MM.1S (cell line): ENCODE data around the gene RAC3.

Experiments used
- DNase-seq: peaks from one replicate; pipeline ENCODE4 v3.0.0-alpha.2; 2015
- H2AFZ ChIP-seq: fragments of 300-600 bp; sonication (generic); 2 replicates; pipeline ENCODE4 v1.6.0; 2016; ENCODE audit warnings: antibody characterized with exemption, low read length
- H3F3A ChIP-seq: fragments of 300-600 bp; sonication (generic); 2 replicates; pipeline ENCODE4 v1.6.1; 2016; ENCODE audit warnings: mild to moderate bottlenecking, antibody characterized with exemption, low read length, moderate library complexity, mixed read lengths; ENCODE audit not compliant: insufficient read depth
- H3K27ac ChIP-seq: fragments of 300-600 bp; sonication (generic); 2 replicates; pipeline ENCODE4 v1.5.1; 2016; ENCODE audit warnings: mild to moderate bottlenecking, low read length
- H3K27me3 ChIP-seq: fragments of 300-600 bp; sonication (generic); replicated peaks from 2 replicates; pipeline ENCODE4 v1.6.0; 2016; ENCODE audit warnings: low read length; ENCODE audit not compliant: insufficient read depth
- H3K36me3 ChIP-seq: fragments of 300-600 bp; sonication (generic); replicated peaks from 2 replicates; pipeline ENCODE4 v1.6.1; 2016; ENCODE audit warnings: mild to moderate bottlenecking, low read length, mixed read lengths; ENCODE audit not compliant: insufficient read depth
- H3K4me1 ChIP-seq: fragments of 300-600 bp; sonication (generic); 2 replicates; pipeline ENCODE4 v1.6.1; 2016; ENCODE audit warnings: low read length, mixed read lengths
- H3K4me2 ChIP-seq: fragments of 300-600 bp; sonication (generic); 2 replicates; pipeline ENCODE4 v1.6.0; 2016; ENCODE audit warnings: low read depth, low read length
- H3K4me3 ChIP-seq: fragments of 300-600 bp; sonication (generic); 2 replicates; pipeline ENCODE4 v1.5.1; 2016; ENCODE audit warnings: low read length, mixed read lengths
- H3K79me2 ChIP-seq: fragments of 300-600 bp; sonication (generic); 2 replicates; pipeline ENCODE4 v1.6.1; 2016; ENCODE audit warnings: mixed run types, low read length, mixed read lengths
- H3K9ac ChIP-seq: fragments of 300-600 bp; sonication (generic); 2 replicates; pipeline ENCODE4 v1.6.1; 2016; ENCODE audit warnings: low read length, mixed read lengths
- H3K9me2 ChIP-seq: fragments of 300-600 bp; sonication (generic); replicated peaks from 2 replicates; pipeline ENCODE4 v1.6.1; 2016; ENCODE audit warnings: mild to moderate bottlenecking, low read length, mixed read lengths; ENCODE audit not compliant: insufficient read depth
- H3K9me3 ChIP-seq: fragments of 300-600 bp; sonication (generic); replicated peaks from 2 replicates; pipeline ENCODE4 v1.6.1; 2016; ENCODE audit warnings: mild to moderate bottlenecking, low read length, mixed read lengths; ENCODE audit not compliant: insufficient read depth
- H4K20me1 ChIP-seq: fragments of 300-600 bp; sonication (generic); 2 replicates; pipeline ENCODE4 v1.6.1; 2016; ENCODE audit warnings: mild to moderate bottlenecking, low read length, moderate library complexity, mixed read lengths; ENCODE audit not compliant: insufficient read depth
- EZH2 ChIP-seq: fragments of 300-600 bp; sonication (generic); optimal IDR thresholded peaks from 2 replicates; pipeline ENCODE3; 2017; ENCODE audit warnings: low read depth, mild to moderate bottlenecking, antibody characterized with exemption, low read length, mixed read lengths
- EZH2phosphoT487 ChIP-seq: fragments of 300-600 bp; sonication (generic); IDR thresholded peaks from 2 replicates; pipeline ENCODE4 v1.6.1; 2018; ENCODE audit warnings: antibody characterized with exemption, low read length
- TF ChIP-seq, protein P1 (sequence below): fragments of 300-600 bp; sonication (generic); IDR thresholded peaks from 2 replicates; pipeline ENCODE4 v1.5.1; 2016; ENCODE audit warnings: antibody characterized with exemption, low read length, mixed read lengths

RAC3 gene

DNA sequence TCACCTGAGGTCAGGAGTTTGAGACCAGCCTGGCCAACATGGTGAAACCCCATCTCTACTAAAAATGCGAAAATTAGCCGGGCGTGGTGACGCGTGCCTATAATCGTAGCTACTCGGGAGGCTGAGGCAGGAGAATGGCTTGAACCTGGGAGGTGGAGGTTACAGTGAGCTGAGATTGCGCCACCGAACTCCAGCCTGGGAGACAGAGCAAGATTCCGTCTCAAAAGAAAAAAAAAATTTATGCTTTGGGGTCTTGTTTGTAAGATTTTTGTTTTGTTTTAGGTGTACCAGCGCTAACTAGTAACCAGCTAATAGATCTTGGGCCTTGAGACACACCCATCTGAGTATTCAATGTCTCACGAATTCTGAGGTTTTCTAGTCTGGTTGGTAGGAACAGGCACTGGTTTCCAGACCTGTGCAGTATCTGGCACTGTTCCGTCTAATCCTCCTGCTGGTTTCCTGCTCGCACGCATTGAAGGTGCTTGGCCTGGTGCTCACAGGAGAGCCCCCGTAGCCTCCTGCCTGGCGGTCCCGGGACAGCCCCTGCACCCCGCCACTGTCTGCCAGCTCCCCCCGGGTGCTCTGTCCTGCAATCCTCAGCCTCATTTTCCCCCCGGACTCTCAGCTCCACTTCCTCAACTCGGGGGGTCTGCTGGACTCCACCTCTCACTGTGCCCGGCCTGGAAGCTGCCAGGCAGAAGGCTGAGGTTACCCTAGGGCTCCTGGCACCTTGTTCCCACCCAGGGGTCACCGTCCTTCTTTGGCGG lies 44.7 kb downstream of the RAC3 start:
- Histone ChIP-seq H4K20me1 (no peaks in the 10 kb centered on the region), H3K4me2 (no peak overlapping the region), H3K27me3 (no peaks in the 10 kb centered on the region), H3K79me2 (no peaks in the 10 kb centered on the region), H3K36me3 (peaks cover 6% of the 10 kb centered on the region; the same call in 1 of the 2 replicates), H3K4me1 (no peaks in the 10 kb centered on the region), H3K4me3 (no peak overlapping the region), H3K9ac (no peak overlapping the region), H3K9me2 (no peaks in the 10 kb centered on the region), H2AFZ (no peak overlapping the region), H3K27ac (no peak overlapping the region), H3K9me3 (no peaks in the 10 kb centered on the region), H3F3A (peaks cover 3% of the 10 kb centered on the region; the same call in 1 of the 2 replicates)
- TF ChIP-seq, protein P1, sequence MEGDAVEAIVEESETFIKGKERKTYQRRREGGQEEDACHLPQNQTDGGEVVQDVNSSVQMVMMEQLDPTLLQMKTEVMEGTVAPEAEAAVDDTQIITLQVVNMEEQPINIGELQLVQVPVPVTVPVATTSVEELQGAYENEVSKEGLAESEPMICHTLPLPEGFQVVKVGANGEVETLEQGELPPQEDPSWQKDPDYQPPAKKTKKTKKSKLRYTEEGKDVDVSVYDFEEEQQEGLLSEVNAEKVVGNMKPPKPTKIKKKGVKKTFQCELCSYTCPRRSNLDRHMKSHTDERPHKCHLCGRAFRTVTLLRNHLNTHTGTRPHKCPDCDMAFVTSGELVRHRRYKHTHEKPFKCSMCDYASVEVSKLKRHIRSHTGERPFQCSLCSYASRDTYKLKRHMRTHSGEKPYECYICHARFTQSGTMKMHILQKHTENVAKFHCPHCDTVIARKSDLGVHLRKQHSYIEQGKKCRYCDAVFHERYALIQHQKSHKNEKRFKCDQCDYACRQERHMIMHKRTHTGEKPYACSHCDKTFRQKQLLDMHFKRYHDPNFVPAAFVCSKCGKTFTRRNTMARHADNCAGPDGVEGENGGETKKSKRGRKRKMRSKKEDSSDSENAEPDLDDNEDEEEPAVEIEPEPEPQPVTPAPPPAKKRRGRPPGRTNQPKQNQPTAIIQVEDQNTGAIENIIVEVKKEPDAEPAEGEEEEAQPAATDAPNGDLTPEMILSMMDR, result no peak
- TF ChIP-seq EZH2phosphoT487, result no peak
- no peak for TF ChIP-seq EZH2
- no peak for DNase-seq

DNA sequence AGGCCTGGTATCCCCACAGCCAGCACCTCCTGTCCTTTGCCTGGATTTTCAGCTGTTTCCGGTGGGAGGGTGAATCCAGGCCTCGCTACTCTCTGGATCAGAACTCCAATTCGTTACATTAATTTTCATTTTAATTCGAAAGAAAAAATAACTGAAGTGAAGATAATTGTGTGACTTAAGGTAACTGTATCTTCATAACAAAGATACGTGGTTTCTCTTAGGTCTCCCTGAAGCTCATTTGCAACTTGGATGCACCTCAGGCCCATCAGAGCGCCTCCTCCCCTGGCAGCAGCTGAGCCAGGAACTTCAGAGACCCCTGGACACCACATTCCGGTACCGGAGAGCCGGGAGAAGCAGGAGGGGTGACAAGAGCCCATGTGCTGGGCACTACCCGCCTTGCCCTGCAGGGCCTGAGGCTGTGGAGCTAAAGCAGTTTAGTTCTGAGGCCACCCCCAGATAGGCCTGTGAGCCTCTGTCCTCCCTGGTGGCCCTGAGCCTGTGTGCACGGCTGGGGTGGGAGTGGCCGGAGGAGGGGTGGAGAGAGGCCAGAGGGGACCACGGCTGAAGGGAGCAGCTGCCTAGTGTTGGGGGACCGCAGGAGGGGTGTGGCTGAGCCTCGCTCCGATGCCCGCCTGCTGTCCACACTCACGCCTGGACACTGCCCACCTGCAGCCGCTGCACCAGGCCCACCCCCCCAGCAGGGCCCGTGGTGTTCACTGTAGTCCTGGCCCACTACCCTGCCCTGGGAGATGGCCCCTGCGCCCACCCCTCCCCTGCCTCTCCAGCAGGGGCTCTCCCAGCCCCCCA lies 45.5 kb downstream of the RAC3 start:
- Histone ChIP-seq H3K4me1 (no peaks in the 10 kb centered on the region), H3K27ac (no peak overlapping the region), H2AFZ (no peak overlapping the region), H3K4me3 (no peak overlapping the region), H3F3A (peaks cover 3% of the 10 kb centered on the region; the same call in 1 of the 2 replicates), H3K27me3 (no peaks in the 10 kb centered on the region), H3K79me2 (no peaks in the 10 kb centered on the region), H4K20me1 (no peaks in the 10 kb centered on the region), H3K9ac (no peak overlapping the region), H3K9me2 (no peaks in the 10 kb centered on the region), H3K4me2 (no peak overlapping the region), H3K9me3 (no peaks in the 10 kb centered on the region), H3K36me3 (peaks cover 6% of the 10 kb centered on the region; the same call in 1 of the 2 replicates)
- no peak for TF ChIP-seq EZH2phosphoT487
- TF ChIP-seq, protein P1, result no peak
- no peak for TF ChIP-seq EZH2
- no peak for DNase-seq

DNA sequence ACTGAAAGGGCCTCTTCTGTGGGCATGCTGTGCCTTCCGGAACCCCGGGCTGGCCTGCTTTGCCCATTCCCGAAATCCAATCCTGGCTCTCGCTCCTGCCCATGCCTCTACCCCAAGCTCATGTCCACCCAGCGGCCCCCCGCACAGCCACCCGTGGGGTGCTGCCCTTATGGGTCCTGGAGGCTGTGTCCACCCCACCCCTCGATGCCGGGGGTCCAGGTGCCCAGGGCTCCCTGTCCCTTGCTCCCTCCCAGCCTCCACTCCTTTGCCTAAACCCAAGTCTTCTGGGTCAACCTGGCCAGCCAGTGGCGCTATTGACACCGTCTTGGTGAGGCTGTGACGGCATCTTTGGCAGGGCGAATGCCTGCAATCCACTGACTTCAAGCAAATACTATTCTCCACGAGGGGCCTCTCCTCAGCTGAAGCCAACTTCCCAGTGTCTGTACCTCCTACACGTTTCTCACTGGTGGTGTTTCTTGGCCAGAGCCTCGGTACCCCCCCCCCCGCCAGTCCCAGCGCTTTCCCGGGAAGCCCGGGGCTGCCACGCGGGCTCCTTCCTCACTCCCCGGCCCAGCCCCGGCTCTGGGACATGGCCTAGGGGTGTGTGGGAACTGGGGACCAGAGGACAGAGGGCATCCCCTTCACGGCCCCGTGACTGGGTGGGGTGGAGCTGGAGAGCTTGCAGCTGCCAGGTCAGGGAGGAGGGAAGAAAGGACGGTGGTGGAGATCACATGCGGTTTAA lies 46.3 kb downstream of the RAC3 start:
- Histone ChIP-seq H3K4me1 (no peaks in the 10 kb centered on the region), H3K27me3 (no peaks in the 10 kb centered on the region), H3K79me2 (no peaks in the 10 kb centered on the region), H3K27ac (no peak overlapping the region), H3F3A (peaks cover 3% of the 10 kb centered on the region; the same call in 1 of the 2 replicates), H3K9me2 (no peaks in the 10 kb centered on the region), H4K20me1 (no peaks in the 10 kb centered on the region), H3K9me3 (no peaks in the 10 kb centered on the region), H2AFZ (no peak overlapping the region), H3K4me3 (no peak overlapping the region), H3K36me3 (peaks cover 6% of the 10 kb centered on the region), H3K9ac (no peak overlapping the region), H3K4me2 (no peak overlapping the region)
- no peak for TF ChIP-seq EZH2
- TF ChIP-seq, protein P1, result no peak
- no peak for TF ChIP-seq EZH2phosphoT487
- DNase-seq, result no peak
